Neuronal stem cell (in vitro differentiated cells): ENCODE measurements around the gene PTPRT.

ENCODE experiments used
- DNase-seq: peaks from one replicate; pipeline ENCODE4 v3.0.0-alpha.2; 2013; ENCODE audit warnings: low spot score
- H2AFZ ChIP-seq: one replicate; pipeline ENCODE4 v1.6.1; 2013; ENCODE audit warnings: mild to moderate bottlenecking, low read length, inconsistent platforms
- H2AK5ac ChIP-seq: 2 replicates; pipeline ENCODE4 v1.6.1; 2013; ENCODE audit warnings: low read depth, mild to moderate bottlenecking, inconsistent platforms, low read length, moderate library complexity, mixed read lengths
- H2BK120ac ChIP-seq: 2 replicates; pipeline ENCODE4 v1.6.1; 2013; ENCODE audit warnings: low read depth, mild to moderate bottlenecking, inconsistent platforms, low read length, moderate library complexity, mixed read lengths
- H2BK12ac ChIP-seq: one replicate; pipeline ENCODE4 v1.6.1; 2013; ENCODE audit warnings: low read length, inconsistent platforms
- H2BK15ac ChIP-seq: 2 replicates; pipeline ENCODE4 v1.6.1; 2013; ENCODE audit warnings: mild to moderate bottlenecking, low read length, inconsistent platforms, mixed read lengths
- H2BK5ac ChIP-seq: one replicate; pipeline ENCODE4 v1.6.1; 2013; ENCODE audit warnings: inconsistent platforms, mild to moderate bottlenecking, low read length, moderate library complexity
- H3K14ac ChIP-seq: one replicate; pipeline ENCODE4 v1.6.1; 2013; ENCODE audit warnings: low read length, inconsistent platforms
- H3K18ac ChIP-seq: 2 replicates; pipeline ENCODE4 v1.6.1; 2013; ENCODE audit warnings: low read length, inconsistent platforms
- H3K23ac ChIP-seq: 2 replicates; pipeline ENCODE4 v1.6.1; 2013; ENCODE audit warnings: low read depth, mild to moderate bottlenecking, mixed read lengths, low read length, inconsistent platforms; ENCODE audit not compliant: poor library complexity
- H3K27ac ChIP-seq: replicated peaks from 3 replicates; pipeline ENCODE4 v1.5.1; 2013; ENCODE audit warnings: low read length, inconsistent platforms
- H3K27me3 ChIP-seq, 3 experiments: 2 replicates each; pipeline ENCODE4 v1.6.1; 2013; ENCODE audit warnings: low read length in 3 of 3, mild to moderate bottlenecking in 2 of 3, inconsistent platforms in 1 of 3, low read depth in 1 of 3, mixed read lengths in 1 of 3, moderate library complexity in 1 of 3; ENCODE audit not compliant: control insufficient read depth in 3 of 3, insufficient read depth in 3 of 3
- H3K36me3 ChIP-seq, 2 donors: replicated peaks in 1 of 2; 2 replicates each; pipeline ENCODE4 v1.6.1; 2013; ENCODE audit warnings: low read length in 2 of 2; ENCODE audit not compliant: control insufficient read depth in 2 of 2, insufficient read depth in 2 of 2
- H3K4ac ChIP-seq: 2 replicates; pipeline ENCODE4 v1.6.1; 2013; ENCODE audit warnings: inconsistent platforms, mild to moderate bottlenecking, low read length, moderate library complexity
- H3K4me1 ChIP-seq, 2 donors: 1 replicate in 1 of 2; 2 replicates in 1 of 2; pipeline ENCODE4 v1.6.1; 2013; ENCODE audit warnings: low read length in 2 of 2, low read depth in 1 of 2; ENCODE audit not compliant: control insufficient read depth in 2 of 2, insufficient read depth in 1 of 2
- H3K4me2 ChIP-seq: one replicate; pipeline ENCODE4 v1.6.1; 2013; ENCODE audit warnings: mild to moderate bottlenecking, low read length, inconsistent platforms; ENCODE audit not compliant: insufficient read depth, poor library complexity, severe bottlenecking
- H3K4me3 ChIP-seq, 2 donors: 2 replicates each; pipeline ENCODE4 v1.5.1; 2013; ENCODE audit warnings: low read length in 2 of 2, mild to moderate bottlenecking in 2 of 2, inconsistent platforms in 1 of 2, moderate library complexity in 1 of 2
- H3K79me1 ChIP-seq: one replicate; pipeline ENCODE4 v1.6.1; 2013; ENCODE audit warnings: low read depth, mild to moderate bottlenecking, inconsistent platforms, low read length, moderate library complexity
- H3K9ac ChIP-seq: one replicate; pipeline ENCODE4 v1.6.1; 2013; ENCODE audit warnings: mild to moderate bottlenecking, low read depth, low read length, inconsistent platforms; ENCODE audit not compliant: poor library complexity
- H3K9me3 ChIP-seq, 2 donors: replicated peaks in 1 of 2; 2 replicates each; pipeline versions ENCODE3 to v1.6.1; 2013; ENCODE audit warnings: low read length in 2 of 2, mild to moderate bottlenecking in 2 of 2, inconsistent platforms in 1 of 2, low read depth in 1 of 2, mixed read lengths in 1 of 2, moderate library complexity in 1 of 2; ENCODE audit not compliant: control insufficient read depth in 2 of 2, insufficient read depth in 1 of 2
- H4K8ac ChIP-seq: one replicate; pipeline ENCODE4 v1.6.1; 2013; ENCODE audit warnings: low read depth, mild to moderate bottlenecking, inconsistent platforms, low read length, moderate library complexity
- H4K91ac ChIP-seq: one replicate; pipeline ENCODE4 v1.6.1; 2013; ENCODE audit warnings: low read length, low read depth, mild to moderate bottlenecking, inconsistent platforms; ENCODE audit not compliant: poor library complexity
- WGBS, 2 donors: extraction: QIAGEN DNeasy Blood & Tissue Kit; methylation state at CpG; one replicate each; pipeline ENCODE4 v1.1.7; 2013; ENCODE audit warnings: missing lambda C conversion rate in 2 of 2, mixed read lengths in 1 of 2; ENCODE audit not compliant: insufficient read length in 2 of 2, insufficient replicate concordance in 1 of 2; ENCODE audit errors: extremely low coverage in 2 of 2; 5-methylcytosine and 5-hydroxymethylcytosine counted together

Gene PTPRT

GRCh38 chr20:42496595-42496994 is 693.1 kb downstream of the PTPRT start:
- no peak overlapping the region for H3K27ac ChIP-seq
- H3K27me3 ChIP-seq, result no peaks in the 10 kb centered on the region
- H3K9ac ChIP-seq, result no peak overlapping the region
- no peak overlapping the region for H3K14ac ChIP-seq
- DNase-seq, result no peak
- WGBS, 2 donors, result no CpG with 5 or more reads among the region's 5 CpGs
- H3K23ac ChIP-seq, result no peak overlapping the region
- no peaks in the 10 kb centered on the region for H3K4me1 ChIP-seq
- H4K8ac ChIP-seq, result no peak overlapping the region
- H2BK5ac ChIP-seq, result no peak overlapping the region
- H3K4me2 ChIP-seq, result no peak overlapping the region
- no peak overlapping the region for H2BK12ac ChIP-seq
- no peaks in the 10 kb centered on the region for H3K9me3 ChIP-seq
- no peak overlapping the region for H3K4me3 ChIP-seq
- no peaks in the 10 kb centered on the region for H3K79me1 ChIP-seq
- no peak overlapping the region for H2AK5ac ChIP-seq
- no peak overlapping the region for H4K91ac ChIP-seq
- no peak overlapping the region for H2BK120ac ChIP-seq
- H2AFZ ChIP-seq, result no peak overlapping the region
- H3K18ac ChIP-seq, result no peak overlapping the region
- no peaks in the 10 kb centered on the region for H3K36me3 ChIP-seq
- no peak overlapping the region for H3K4ac ChIP-seq
- no peak overlapping the region for H2BK15ac ChIP-seq

GRCh38 chr20:42494290-42494689 is 695.4 kb downstream of the PTPRT start:
- Histone ChIP-seq H3K79me1 (no peaks in the 10 kb centered on the region), H2BK120ac (no peak overlapping the region), H3K27ac (no peak overlapping the region), H4K8ac (no peak overlapping the region), H3K4me1 (no peaks in the 10 kb centered on the region), H3K4me2 (no peak overlapping the region), H3K18ac (no peak overlapping the region), H3K4ac (no peak overlapping the region), H2AK5ac (no peak overlapping the region), H2BK15ac (no peak overlapping the region), H3K9ac (no peak overlapping the region), H3K23ac (no peak overlapping the region), H2AFZ (no peak overlapping the region), H2BK5ac (no peak overlapping the region), H3K14ac (no peak overlapping the region), H3K27me3 (no peaks in the 10 kb centered on the region), H2BK12ac (no peak overlapping the region), H3K36me3 (no peaks in the 10 kb centered on the region), H4K91ac (no peak overlapping the region), H3K4me3 (no peak overlapping the region), H3K9me3 (no peaks in the 10 kb centered on the region)
- no CpG with 5 or more reads among the region's 4 CpGs for WGBS, 2 donors
- DNase-seq, result no peak

- H4K91ac ChIP-seq, result no peak overlapping the region
- H2BK15ac ChIP-seq, result no peak overlapping the region
- H4K8ac ChIP-seq, result no peak overlapping the region
- no peak overlapping the region for H2BK12ac ChIP-seq
- no peak overlapping the region for H3K14ac ChIP-seq
- H3K27ac ChIP-seq, result no peak overlapping the region
- H3K4me2 ChIP-seq, result no peak overlapping the region
- H3K9ac ChIP-seq, result no peak overlapping the region
- no peak overlapping the region for H3K23ac ChIP-seq
- H2BK5ac ChIP-seq, result no peak overlapping the region
- H2BK120ac ChIP-seq, result no peak overlapping the region
- no peaks in the 10 kb centered on the region for H3K79me1 ChIP-seq
- no peaks in the 10 kb centered on the region for H3K9me3 ChIP-seq
- no peaks in the 10 kb centered on the region for H3K36me3 ChIP-seq
- H3K4me3 ChIP-seq, result no peak overlapping the region
- H3K4me1 ChIP-seq, result no peaks in the 10 kb centered on the region
- no peak overlapping the region for H3K18ac ChIP-seq
- DNase-seq, result no peak
- H2AK5ac ChIP-seq, result no peak overlapping the region
- no peak overlapping the region for H3K4ac ChIP-seq
- H3K27me3 ChIP-seq, result no peaks in the 10 kb centered on the region
- H2AFZ ChIP-seq, result no peak overlapping the region
These were observed 696.7 kb downstream of the PTPRT start for GRCh38 chr20:42493001-42493400.

- H2BK5ac ChIP-seq, result no peak overlapping the region
- H3K4me1 ChIP-seq, result no peaks in the 10 kb centered on the region
- WGBS, 2 donors, result no CpG with 5 or more reads among the region's 2 CpGs
- no peak overlapping the region for H2AFZ ChIP-seq
- H3K23ac ChIP-seq, result no peak overlapping the region
- no peak overlapping the region for H2BK12ac ChIP-seq
- no peak overlapping the region for H3K4me3 ChIP-seq
- no peak overlapping the region for H2AK5ac ChIP-seq
- H3K9me3 ChIP-seq, result no peaks in the 10 kb centered on the region
- no peak overlapping the region for H2BK15ac ChIP-seq
- H3K18ac ChIP-seq, result no peak overlapping the region
- no peak overlapping the region for H2BK120ac ChIP-seq
- H3K14ac ChIP-seq, result no peak overlapping the region
- no peak overlapping the region for H3K27ac ChIP-seq
- DNase-seq, result no peak
- no peak overlapping the region for H4K91ac ChIP-seq
- H4K8ac ChIP-seq, result no peak overlapping the region
- no peak overlapping the region for H3K9ac ChIP-seq
- H3K36me3 ChIP-seq, result no peaks in the 10 kb centered on the region
- H3K4ac ChIP-seq, result no peak overlapping the region
- H3K4me2 ChIP-seq, result no peak overlapping the region
- no peaks in the 10 kb centered on the region for H3K79me1 ChIP-seq
- no peaks in the 10 kb centered on the region for H3K27me3 ChIP-seq
These were observed 697.4 kb downstream of the PTPRT start for GRCh38 chr20:42492290-42492689.
